HG02571 (cell line): ENCODE results near the gene UQCR10.

Experiments
- ATAC-seq: cut with Tn5 transposase; IDR thresholded peaks from one replicate; pipeline ENCODE4 v1.9.1; 2021; ENCODE audit warnings: mild to moderate bottlenecking, moderate library complexity; ENCODE audit not compliant: unreplicated experiment

UQCR10 gene

GRCh38 chr22:29767171-29768051, at the start of gene UQCR10:
Gene UQCR10 (plus strand): TSS chr22:29767369. CDS start chr22:29767399, 30 bp downstream.
- peak; percentile 66 for ATAC-seq

- no peak for ATAC-seq
Observed at GRCh38 chr22:29717789-29718188, 49.4 kb upstream of the UQCR10 start.

GRCh38 chr22:29718949-29719898, 47.9 kb upstream of the UQCR10 start:
- ATAC-seq, result no peak

GRCh38 chr22:29719899-29720645, 47.1 kb upstream of the UQCR10 start, which contains the start of gene CABP7:
Gene CABP7 (plus strand): TSS chr22:29720003. CDS start chr22:29720425, 422 bp downstream.
- ATAC-seq, result no peak

GRCh38 chr22:29720811-29721323, 46.3 kb upstream of the UQCR10 start:
- no peak for ATAC-seq

- no peak for ATAC-seq
Observed at GRCh38 chr22:29722151-29722550, 45.0 kb upstream of the UQCR10 start.

- ATAC-seq, result no peak
Observed at GRCh38 chr22:29722587-29722986, 44.6 kb upstream of the UQCR10 start.

GRCh38 chr22:29723766-29724165, 43.4 kb upstream of the UQCR10 start:
- no peak for ATAC-seq

GRCh38 chr22:29724843-29725242, 42.3 kb upstream of the UQCR10 start:
- no peak for ATAC-seq

GRCh38 chr22:29726106-29726505, 41.1 kb upstream of the UQCR10 start:
- ATAC-seq, result no peak

GRCh38 chr22:29726512-29727130, 40.5 kb upstream of the UQCR10 start:
- ATAC-seq, result no peak

GRCh38 chr22:29727131-29727523, 40.0 kb upstream of the UQCR10 start:
- no peak for ATAC-seq

GRCh38 chr22:29729161-29729560, 38.0 kb upstream of the UQCR10 start:
- no peak for ATAC-seq

GRCh38 chr22:29731058-29731850, 35.9 kb upstream of the UQCR10 start:
- ATAC-seq, result no peak

- ATAC-seq, result no peak
Observed at GRCh38 chr22:29732883-29733282, 34.3 kb upstream of the UQCR10 start.

- ATAC-seq, result no peak
Observed at GRCh38 chr22:29733362-29734201, 33.6 kb upstream of the UQCR10 start.

- no peak for ATAC-seq
Observed at GRCh38 chr22:29734406-29734805, 32.8 kb upstream of the UQCR10 start.

GRCh38 chr22:29734838-29735237, 32.3 kb upstream of the UQCR10 start:
- ATAC-seq, result no peak
